GM23338 (cell line): ENCODE measurements around the gene ACTR2. TPM values are rescaled to one million over a fixed set of nuclear protein-coding genes. Genes with fewer than 3 reads are reported as not detected.

Source experiments
- ATAC-seq: fragments of 200-7000 bp; cut with Tn5 transposase; 3 replicates; pipeline ENCODE4 v1.9.1; 2020
- DNase-seq: peaks from one replicate; pipeline ENCODE4 v3.0.0-alpha.2; 2015; ENCODE audit warnings: low spot score
- H2AFZ ChIP-seq: fragments of 200-600 bp; sonication (generic); 2 replicates; pipeline ENCODE4 v1.8.0; 2016; ENCODE audit warnings: antibody characterized with exemption, mild to moderate bottlenecking, moderate library complexity
- H3F3A ChIP-seq: fragments of 200-600 bp; sonication (generic); replicated peaks from 2 replicates; pipeline ENCODE4 v1.8.0; 2017; ENCODE audit warnings: antibody characterized with exemption, mixed run types, low read depth
- H3K27ac ChIP-seq: fragments of 200-600 bp; sonication (generic); 2 replicates; pipeline ENCODE4 v1.6.1; 2016; ENCODE audit warnings: low read depth
- H3K27me3 ChIP-seq: fragments of 200-600 bp; sonication (generic); 2 replicates; pipeline ENCODE4 v1.8.0; 2016; ENCODE audit warnings: mild to moderate bottlenecking, mixed run types, moderate library complexity; ENCODE audit not compliant: insufficient read depth
- H3K36me3 ChIP-seq: fragments of 200-600 bp; sonication (generic); 2 replicates; pipeline ENCODE4 v1.8.0; 2016; ENCODE audit warnings: mild to moderate bottlenecking; ENCODE audit not compliant: insufficient read depth
- H3K4me1 ChIP-seq: fragments of 200-600 bp; sonication (generic); 2 replicates; pipeline ENCODE4 v1.8.0; 2016; ENCODE audit warnings: mild to moderate bottlenecking, moderate library complexity; ENCODE audit not compliant: insufficient read depth
- H3K4me2 ChIP-seq: fragments of 200-600 bp; sonication (generic); 2 replicates; pipeline ENCODE4 v1.7.1; 2017; ENCODE audit warnings: mixed run types
- H3K4me3 ChIP-seq: fragments of 200-600 bp; sonication (generic); 2 replicates; pipeline ENCODE4 v1.6.1; 2016; ENCODE audit warnings: mixed run types
- H3K79me2 ChIP-seq: fragments of 200-600 bp; sonication (generic); replicated peaks from 2 replicates; pipeline ENCODE4 v1.8.0; 2017; ENCODE audit warnings: mild to moderate bottlenecking; ENCODE audit not compliant: insufficient read depth
- H3K9me2 ChIP-seq: fragments of 200-600 bp; sonication (generic); 2 replicates; pipeline ENCODE4 v1.8.0; 2017; ENCODE audit not compliant: insufficient read depth
- H4K20me1 ChIP-seq: fragments of 200-600 bp; sonication (generic); replicated peaks from 2 replicates; pipeline ENCODE4 v1.8.0; 2017; ENCODE audit warnings: mild to moderate bottlenecking; ENCODE audit not compliant: insufficient read depth
- H3K27ac Mint-ChIP-seq: 2 replicates; pipeline ENCODE4 v1.8.0; 2020; ENCODE audit warnings: inconsistent platforms, mild to moderate bottlenecking, moderate library complexity, mixed read lengths
- H3K27me3 Mint-ChIP-seq: 3 replicates; pipeline ENCODE4 v1.8.0; 2022; ENCODE audit warnings: low read depth, mild to moderate bottlenecking, moderate library complexity, mixed read lengths, inconsistent platforms; ENCODE audit not compliant: insufficient read depth, poor library complexity
- H3K36me3 Mint-ChIP-seq: 3 replicates; pipeline ENCODE4 v1.8.0; 2021; ENCODE audit warnings: low read depth, mild to moderate bottlenecking, inconsistent platforms, moderate library complexity, mixed read lengths
- H3K4me1 Mint-ChIP-seq: 3 replicates; pipeline ENCODE4 v1.8.0; 2020; ENCODE audit warnings: mild to moderate bottlenecking, inconsistent platforms, mixed read lengths
- H3K4me3 Mint-ChIP-seq: 3 replicates; pipeline ENCODE4 v1.8.0; 2021; ENCODE audit warnings: moderate library complexity, mild to moderate bottlenecking, inconsistent platforms, mixed read lengths
- H3K9me3 Mint-ChIP-seq: 3 replicates; pipeline ENCODE4 v1.8.0; 2020; ENCODE audit warnings: moderate library complexity, mild to moderate bottlenecking, inconsistent platforms, mixed read lengths
- CREB1 ChIP-seq: fragments of 250-450 bp; sonication (Bioruptor Pico); IDR thresholded peaks from 2 replicates; pipeline ENCODE4 v1.5.0; 2020; ENCODE audit warnings: low read depth, mild to moderate bottlenecking, moderate library complexity
- CTCF ChIP-seq, 2 experiments: fragments of 200-600 bp in 1 of 2; sonication (generic) in 1 of 2; conservative IDR thresholded peaks; 2 replicates each; pipeline versions ENCODE4 v1.5.1 to v1.6.1; 2016 to 2017; ENCODE audit warnings: antibody characterized with exemption in 2 of 2, low read depth in 2 of 2, mild to moderate bottlenecking in 2 of 2, moderate library complexity in 1 of 2
- ETS1 ChIP-seq: IDR thresholded peaks from 2 replicates; pipeline ENCODE4 v1.6.1; 2016; ENCODE audit warnings: antibody characterized with exemption
- STAT1 ChIP-seq: IDR thresholded peaks from one replicate; pipeline ENCODE4 v1.6.1; 2016; ENCODE audit warnings: antibody characterized with exemption; ENCODE audit not compliant: unreplicated experiment
- ZNF462 ChIP-seq: fragments of 250-450 bp; sonication (Bioruptor Pico); IDR thresholded peaks from 2 replicates; pipeline ENCODE4 v1.5.0; 2020; ENCODE audit warnings: mild to moderate bottlenecking, moderate library complexity
- polyA plus RNA-seq: library from polyadenylated mRNA; unstranded; fragments of >200 nt; fragmentation: Nextera tagmentation; extraction: Ambion mirVana; gene quantifications from 2 replicates; pipeline ENCODE4 v1.2.1, GENCODE V29; 2016
- total RNA-seq: library from RNA; depleted of rRNA; stranded (reverse); fragments of >200 nt; shearing (Covaris generic); gene quantifications from 2 replicates; pipeline ENCODE4 v1.2.3, GENCODE V29; 2014

ACTR2 gene
- total and polyA plus RNA-seq, 2 experiments from 2014 or later = 73.6 to 87.6 TPM

GRCh38 chr2:65292461-65293011 is 64.9 kb downstream of the ACTR2 start:
- Mint-ChIP-seq H3K36me3 (no peaks in the 10 kb centered on the region), H3K27ac (no peak overlapping the region), H3K4me1 (peaks cover 21% of the 10 kb centered on the region), H3K27me3 (peaks cover 7% of the 10 kb centered on the region), H3K9me3 (no peaks in the 10 kb centered on the region), H3K4me3 (no peak overlapping the region)
- H3K79me2 ChIP-seq = no peaks in the 10 kb centered on the region
- ATAC-seq (peak; percentile 41), DNase-seq (peak; percentile 16)
- H3K4me3 ChIP-seq = no peak overlapping the region
- no peaks in the 10 kb centered on the region for H3K27me3 ChIP-seq
- H2AFZ ChIP-seq = no peak overlapping the region
- no peak overlapping the region for H3K4me2 ChIP-seq
- H4K20me1 ChIP-seq = no peaks in the 10 kb centered on the region; the same call in 1 of the 2 replicates
- no peaks in the 10 kb centered on the region for H3K36me3 ChIP-seq
- H3K27ac ChIP-seq = no peak overlapping the region
- H3F3A ChIP-seq = no peaks in the 10 kb centered on the region
- TF ChIP-seq STAT1 (no peak), CTCF (conservative IDR thresholded peaks at IDR 0.05; ENCODE audit: low read depth in 2 of 2) (no peak), CREB1 (CRISPR knock-in tag) (no peak), ETS1 (no peak), ZNF462 (CRISPR knock-in tag) (no peak)
- no peaks in the 10 kb centered on the region for H3K9me2 ChIP-seq
- H3K4me1 ChIP-seq = no peaks in the 10 kb centered on the region
